ENCODE data around the gene PRKG1. TPM values are rescaled to one million over a fixed set of nuclear protein-coding genes. Genes with fewer than 3 reads are reported as not detected.

Gene PRKG1
- total and polyA plus RNA-seq, 4 donors = 26.2 to 199 (median 94.1) TPM

- no peak for ATAC-seq (ENCODE audit: low FRiP score)
- Histone ChIP-seq H3K4me3 (ENCODE audit: low read length in 2 of 2) (no peak overlapping the region), H3K9me3 (ENCODE audit: control insufficient read depth, low read length) (no peaks in the 10 kb centered on the region), H3K27ac (ENCODE audit: low read depth in 1 of 2, low read length in 2 of 2) (no peak overlapping the region), H3K36me3 (ENCODE audit: control insufficient read depth in 1 of 2, insufficient read depth in 2 of 2, low read length in 1 of 2) (no peaks in the 10 kb centered on the region), H3K4me1 (ENCODE audit: control insufficient read depth in 1 of 2, insufficient read depth in 2 of 2, low read length in 2 of 2) (peaks cover 0 to 2% of the 10 kb centered on the region in 2 donors), H3K27me3 (ENCODE audit: control insufficient read depth in 1 of 2, insufficient read depth in 2 of 2, low read length in 1 of 2) (no peaks in the 10 kb centered on the region)
- no peak for DNase-seq
- intact Hi-C loops (cut with DNase I) = no loop called here
These were observed 104.3 kb downstream of the PRKG1 start for GRCh38 chr10:51178634-51179033.

DNA sequence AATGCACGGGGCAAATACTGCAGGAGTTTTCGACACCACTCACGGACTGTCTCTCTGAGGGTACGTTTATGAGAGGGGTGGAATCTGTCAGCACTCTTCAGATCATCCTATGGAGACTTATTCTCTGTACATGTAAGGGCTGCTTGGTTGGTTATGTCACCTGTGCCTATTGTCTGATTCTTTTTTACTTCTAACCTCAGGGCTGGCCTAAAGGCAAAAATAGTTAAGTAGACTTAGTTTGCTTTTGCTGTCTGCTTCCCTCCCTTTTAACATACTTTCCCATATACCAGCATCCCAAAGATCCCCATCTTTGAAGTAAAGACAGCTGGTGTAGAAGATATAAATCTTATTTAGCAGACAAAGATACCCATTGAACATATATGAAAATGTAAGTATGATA, 105.9 kb downstream of the PRKG1 start:
- Histone ChIP-seq H3K27ac (ENCODE audit: low read depth in 1 of 2, low read length in 2 of 2) (no peak overlapping the region), H3K4me1 (ENCODE audit: control insufficient read depth in 1 of 2, insufficient read depth in 2 of 2, low read length in 2 of 2) (peaks cover 0 to 2% of the 10 kb centered on the region in 2 donors), H3K4me3 (ENCODE audit: low read length in 2 of 2) (no peak overlapping the region), H3K9me3 (ENCODE audit: control insufficient read depth, low read length) (no peaks in the 10 kb centered on the region), H3K27me3 (ENCODE audit: control insufficient read depth in 1 of 2, insufficient read depth in 2 of 2, low read length in 1 of 2) (no peaks in the 10 kb centered on the region), H3K36me3 (ENCODE audit: control insufficient read depth in 1 of 2, insufficient read depth in 2 of 2, low read length in 1 of 2) (no peaks in the 10 kb centered on the region)
- 90 to 91% methylated on average over 4 of the region's 4 CpGs for WGBS, 2 donors
- intact Hi-C loops (cut with DNase I) = loop anchor here in 1 of 2 donors (5.0 kb wide), 1 partner anchor 93 kb away; no protein-coding TSS in a partner anchor
- ATAC-seq (ENCODE audit: low FRiP score) = no peak
- DNase-seq = no peak

DNA sequence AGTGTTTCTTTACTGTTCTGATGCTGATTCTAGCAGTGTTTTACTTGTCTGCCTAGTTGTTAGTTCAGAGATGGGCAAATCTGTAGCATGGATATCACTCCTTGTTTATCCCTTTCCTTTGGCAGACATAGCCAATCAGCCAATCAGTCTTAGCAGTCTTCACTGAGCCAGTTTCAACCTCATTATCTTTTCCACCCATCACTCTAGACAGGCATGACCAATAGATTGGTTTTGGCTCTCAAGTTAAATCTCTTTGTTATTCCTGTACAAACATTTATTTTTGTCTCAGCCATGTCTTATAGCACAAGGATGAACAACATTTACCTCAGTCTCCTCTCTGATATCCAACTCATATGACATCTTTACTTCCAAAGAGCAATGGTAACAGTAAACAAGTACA, 109.5 kb downstream of the PRKG1 start:
- DNase-seq = no peak
- intact Hi-C loops (cut with DNase I) = loop anchor here in 1 of 2 donors (5.0 kb wide), 1 partner anchor 96 kb away; no protein-coding TSS in a partner anchor
- no peak for ATAC-seq (ENCODE audit: low FRiP score)
- Histone ChIP-seq H3K4me3 (ENCODE audit: low read length in 2 of 2) (no peak overlapping the region), H3K27ac (ENCODE audit: low read depth in 1 of 2, low read length in 2 of 2) (no peak overlapping the region), H3K9me3 (ENCODE audit: control insufficient read depth, low read length) (no peaks in the 10 kb centered on the region), H3K27me3 (ENCODE audit: control insufficient read depth in 1 of 2, insufficient read depth in 2 of 2, low read length in 1 of 2) (no peaks in the 10 kb centered on the region), H3K4me1 (ENCODE audit: control insufficient read depth in 1 of 2, insufficient read depth in 2 of 2, low read length in 2 of 2) (peaks cover 1 to 5% of the 10 kb centered on the region in 2 donors), H3K36me3 (ENCODE audit: control insufficient read depth in 1 of 2, insufficient read depth in 2 of 2, low read length in 1 of 2) (no peaks in the 10 kb centered on the region)

- intact Hi-C loops (cut with DNase I) = no loop called here
- no peaks in the 10 kb centered on the region for H3K9me3 ChIP-seq (ENCODE audit: control insufficient read depth, low read length)
- no peaks in the 10 kb centered on the region for H3K27me3 ChIP-seq (ENCODE audit: control insufficient read depth in 1 of 2, insufficient read depth in 2 of 2, low read length in 1 of 2)
- no peaks in the 10 kb centered on the region for H3K36me3 ChIP-seq (ENCODE audit: control insufficient read depth in 1 of 2, insufficient read depth in 2 of 2, low read length in 1 of 2)
- ATAC-seq (ENCODE audit: low FRiP score) (no peak), DNase-seq (peak in 1 of 2 donors; percentile 42)
- WGBS, 2 donors = 29 to 31% methylated on average over 2 of the region's 2 CpGs
- peak overlapping the region in 1 of 2 donors; percentile 51 for H3K27ac ChIP-seq (ENCODE audit: low read depth in 1 of 2, low read length in 2 of 2)
- no peak overlapping the region for H3K4me3 ChIP-seq (ENCODE audit: low read length in 2 of 2)
- peaks cover 3 to 7% of the 10 kb centered on the region in 2 donors for H3K4me1 ChIP-seq (ENCODE audit: control insufficient read depth in 1 of 2, insufficient read depth in 2 of 2, low read length in 2 of 2)
These were observed 112.1 kb downstream of the PRKG1 start for GRCh38 chr10:51186361-51186760.

DNA sequence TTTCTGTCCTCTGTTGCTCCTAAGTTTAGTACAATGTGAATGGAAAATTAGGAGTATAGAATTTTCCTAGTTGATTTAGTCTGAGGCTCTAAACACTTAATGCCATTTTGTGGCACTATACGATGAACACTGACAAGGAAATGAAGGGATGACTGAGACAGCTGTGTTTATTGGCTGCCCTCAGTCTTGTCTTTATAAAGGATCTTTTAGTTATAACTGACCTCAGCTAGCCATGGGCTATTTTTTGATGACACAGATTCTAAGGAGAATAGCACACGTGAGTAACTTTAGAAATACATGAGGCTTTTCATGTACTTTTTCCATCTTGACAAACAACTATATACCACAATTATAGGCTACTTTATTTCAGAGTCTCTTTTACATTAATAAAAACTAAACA, 113.7 kb downstream of the PRKG1 start:
- Histone ChIP-seq H3K4me1 (ENCODE audit: control insufficient read depth in 1 of 2, insufficient read depth in 2 of 2, low read length in 2 of 2) (peaks cover 5 to 8% of the 10 kb centered on the region in 2 donors), H3K4me3 (ENCODE audit: low read length in 2 of 2) (no peak overlapping the region), H3K36me3 (ENCODE audit: control insufficient read depth in 1 of 2, insufficient read depth in 2 of 2, low read length in 1 of 2) (no peaks in the 10 kb centered on the region), H3K27me3 (ENCODE audit: control insufficient read depth in 1 of 2, insufficient read depth in 2 of 2, low read length in 1 of 2) (no peaks in the 10 kb centered on the region), H3K9me3 (ENCODE audit: control insufficient read depth, low read length) (no peaks in the 10 kb centered on the region), H3K27ac (ENCODE audit: low read depth in 1 of 2, low read length in 2 of 2) (no peak overlapping the region)
- intact Hi-C loops (cut with DNase I) = no loop called here
- DNase-seq (no peak), ATAC-seq (ENCODE audit: low FRiP score) (no peak)
- 19 to 28% methylated on average over 2 of the region's 2 CpGs for WGBS, 2 donors

GRCh38 chr10:51188866-51189265, 114.6 kb downstream of the PRKG1 start:
- ATAC-seq (ENCODE audit: low FRiP score) (no peak), DNase-seq (no peak)
- Histone ChIP-seq H3K9me3 (ENCODE audit: control insufficient read depth, low read length) (no peaks in the 10 kb centered on the region), H3K27me3 (ENCODE audit: control insufficient read depth in 1 of 2, insufficient read depth in 2 of 2, low read length in 1 of 2) (no peaks in the 10 kb centered on the region), H3K27ac (ENCODE audit: low read depth in 1 of 2, low read length in 2 of 2) (peak overlapping the region in 1 of 2 donors; percentile 28), H3K4me1 (ENCODE audit: control insufficient read depth in 1 of 2, insufficient read depth in 2 of 2, low read length in 2 of 2) (peaks cover 5 to 13% of the 10 kb centered on the region in 2 donors), H3K36me3 (ENCODE audit: control insufficient read depth in 1 of 2, insufficient read depth in 2 of 2, low read length in 1 of 2) (no peaks in the 10 kb centered on the region), H3K4me3 (ENCODE audit: low read length in 2 of 2) (no peak overlapping the region)
- intact Hi-C loops (cut with DNase I) = no loop called here
- WGBS, 2 donors = 78 to 82% methylated on average over 2 of the region's 2 CpGs

- intact Hi-C loops (cut with DNase I) = no loop called here
- DNase-seq (no peak), ATAC-seq (ENCODE audit: low FRiP score) (no peak)
- WGBS, 2 donors = 95% methylated on average over 1 of the region's 1 CpG
- Histone ChIP-seq H3K27me3 (ENCODE audit: control insufficient read depth in 1 of 2, insufficient read depth in 2 of 2, low read length in 1 of 2) (no peaks in the 10 kb centered on the region), H3K36me3 (ENCODE audit: control insufficient read depth in 1 of 2, insufficient read depth in 2 of 2, low read length in 1 of 2) (peaks cover 0 to 2% of the 10 kb centered on the region in 2 donors), H3K9me3 (ENCODE audit: control insufficient read depth, low read length) (no peaks in the 10 kb centered on the region), H3K27ac (ENCODE audit: low read depth in 1 of 2, low read length in 2 of 2) (no peak overlapping the region), H3K4me3 (ENCODE audit: low read length in 2 of 2) (no peak overlapping the region), H3K4me1 (ENCODE audit: control insufficient read depth in 1 of 2, insufficient read depth in 2 of 2, low read length in 2 of 2) (peaks cover 4 to 15% of the 10 kb centered on the region in 2 donors)
These were observed 122.4 kb downstream of the PRKG1 start for GRCh38 chr10:51196508-51197175.

DNA sequence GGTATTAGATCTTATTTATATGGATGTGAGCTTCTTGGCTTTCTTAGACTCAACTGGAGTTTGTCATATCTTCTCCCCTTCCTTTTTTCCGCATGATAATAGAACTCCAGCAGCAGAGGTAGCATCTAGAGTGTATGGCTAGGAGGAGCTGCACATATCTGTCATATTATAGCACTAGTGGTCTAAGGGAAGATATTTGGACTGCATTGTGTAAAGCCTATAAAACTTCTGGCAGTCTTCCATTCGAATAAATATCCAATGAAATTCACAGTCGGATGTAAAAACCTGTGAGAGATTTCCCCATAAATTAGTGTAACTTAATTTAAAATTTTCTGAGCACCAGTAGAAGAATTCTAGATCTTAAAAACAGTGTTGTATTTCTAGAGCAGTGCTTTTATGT, 123.9 kb downstream of the PRKG1 start:
- no peak for ATAC-seq (ENCODE audit: low FRiP score)
- 75 to 94% methylated on average over 3 of the region's 3 CpGs for WGBS, 2 donors
- Histone ChIP-seq H3K4me1 (ENCODE audit: control insufficient read depth in 1 of 2, insufficient read depth in 2 of 2, low read length in 2 of 2) (peaks cover 4 to 12% of the 10 kb centered on the region in 2 donors), H3K9me3 (ENCODE audit: control insufficient read depth, low read length) (no peaks in the 10 kb centered on the region), H3K27ac (ENCODE audit: low read depth in 1 of 2, low read length in 2 of 2) (no peak overlapping the region), H3K36me3 (ENCODE audit: control insufficient read depth in 1 of 2, insufficient read depth in 2 of 2, low read length in 1 of 2) (peaks cover 0 to 2% of the 10 kb centered on the region in 2 donors), H3K4me3 (ENCODE audit: low read length in 2 of 2) (no peak overlapping the region), H3K27me3 (ENCODE audit: control insufficient read depth in 1 of 2, insufficient read depth in 2 of 2, low read length in 1 of 2) (no peaks in the 10 kb centered on the region)
- DNase-seq = no peak
- intact Hi-C loops (cut with DNase I) = no loop called here

DNA sequence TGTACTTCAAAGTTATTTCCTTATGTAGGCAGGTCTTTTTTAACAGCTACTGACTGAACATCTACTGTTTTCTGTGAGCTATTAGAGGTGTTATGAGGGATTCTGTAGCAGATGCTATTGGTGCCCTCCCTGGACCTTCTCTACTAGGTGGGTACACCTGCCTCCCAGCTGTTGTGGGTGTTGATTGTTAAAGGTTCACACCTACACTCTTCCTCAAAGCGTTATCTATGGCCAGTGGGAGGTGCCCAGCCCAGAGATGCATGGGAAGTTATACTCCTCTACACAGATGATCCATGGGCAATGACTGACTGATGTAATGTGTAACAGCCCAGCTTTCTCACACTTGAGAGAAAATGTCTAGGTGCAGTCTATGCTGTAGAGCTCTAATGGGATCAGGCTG, 127.7 kb downstream of the PRKG1 start:
- no peaks in the 10 kb centered on the region for H3K36me3 ChIP-seq (ENCODE audit: control insufficient read depth in 1 of 2, insufficient read depth in 2 of 2, low read length in 1 of 2)
- H3K4me1 ChIP-seq (ENCODE audit: control insufficient read depth in 1 of 2, insufficient read depth in 2 of 2, low read length in 2 of 2) = peaks cover 6 to 7% of the 10 kb centered on the region in 2 donors
- no peak overlapping the region for H3K4me3 ChIP-seq (ENCODE audit: low read length in 2 of 2)
- DNase-seq (no peak), ATAC-seq (ENCODE audit: low FRiP score) (no peak)
- WGBS, 2 donors = 89 to 93% methylated on average over 1 of the region's 1 CpG
- H3K27me3 ChIP-seq (ENCODE audit: control insufficient read depth in 1 of 2, insufficient read depth in 2 of 2, low read length in 1 of 2) = no peaks in the 10 kb centered on the region
- no peaks in the 10 kb centered on the region for H3K9me3 ChIP-seq (ENCODE audit: control insufficient read depth, low read length)
- H3K27ac ChIP-seq (ENCODE audit: low read depth in 1 of 2, low read length in 2 of 2) = no peak overlapping the region
- intact Hi-C loops (cut with DNase I) = no loop called here
